PC-9 (cell line): ENCODE data around the gene VOPP1.

Source experiments
- CTCF ChIP-seq: fragments of 200-600 bp; sonication (generic); conservative IDR thresholded peaks from 2 replicates; pipeline ENCODE4 v1.6.1; 2017; ENCODE audit warnings: mixed run types, antibody characterized with exemption, mild to moderate bottlenecking, moderate library complexity
- EZH2 ChIP-seq: fragments of 200-600 bp; sonication (generic); IDR thresholded peaks from 2 replicates; pipeline ENCODE4 v1.8.0; 2017; ENCODE audit warnings: antibody characterized with exemption, low read depth

GRCh38 chr7:55490099-55490498, 82.2 kb downstream of the VOPP1 start:
- TF ChIP-seq CTCF: no peak
- TF ChIP-seq EZH2: no peak
